Karpas-422 (cell line): ENCODE measurements around the gene TMEM131. TPM values are rescaled to one million over a fixed set of nuclear protein-coding genes. Genes with fewer than 3 reads are reported as not detected.
A peak's percentile ranks its signal among the peaks of the same experiment; 100 is the strongest.

ENCODE experiments used
- DNase-seq: peaks from one replicate; pipeline ENCODE4 v3.0.0-alpha.2; 2015
- H2AFZ ChIP-seq: fragments of 200-600 bp; sonication (generic); 2 replicates; pipeline ENCODE4 v1.6.1; 2014; ENCODE audit warnings: antibody characterized with exemption, low read length, mixed read lengths
- H3K27ac ChIP-seq: fragments of 200-600 bp; sonication (generic); 2 replicates; pipeline ENCODE4 v1.5.1; 2014; ENCODE audit warnings: mild to moderate bottlenecking, low read length, moderate library complexity
- H3K27me3 ChIP-seq: fragments of 200-600 bp; sonication (generic); 2 replicates; pipeline ENCODE4 v1.6.1; 2014; ENCODE audit warnings: low read length, mixed read lengths
- H3K36me3 ChIP-seq: fragments of 200-600 bp; sonication (generic); 2 replicates; pipeline ENCODE4 v1.6.1; 2014; ENCODE audit warnings: low read length, mixed read lengths; ENCODE audit not compliant: insufficient read depth
- H3K4me1 ChIP-seq: fragments of 200-600 bp; sonication (generic); 2 replicates; pipeline ENCODE4 v1.6.1; 2014; ENCODE audit warnings: mild to moderate bottlenecking, low read length, mixed read lengths
- H3K4me2 ChIP-seq: fragments of 200-600 bp; sonication (generic); 2 replicates; pipeline ENCODE4 v1.6.1; 2014; ENCODE audit warnings: low read length, low read depth, mild to moderate bottlenecking; ENCODE audit not compliant: poor library complexity, severe bottlenecking
- H3K4me3 ChIP-seq: fragments of 200-600 bp; sonication (generic); 2 replicates; pipeline ENCODE4 v1.5.1; 2014; ENCODE audit warnings: mild to moderate bottlenecking, antibody characterized with exemption, low read length, mixed read lengths
- H3K79me2 ChIP-seq: fragments of 200-600 bp; sonication (generic); 2 replicates; pipeline ENCODE4 v1.6.1; 2014; ENCODE audit warnings: mild to moderate bottlenecking, low read length, mixed read lengths
- H3K9ac ChIP-seq: fragments of 200-600 bp; sonication (generic); 2 replicates; pipeline ENCODE4 v1.6.0; 2014; ENCODE audit warnings: low read length
- H3K9me2 ChIP-seq: fragments of 200-600 bp; sonication (generic), shearing (Covaris generic); replicated peaks from 2 replicates; pipeline ENCODE4 v1.6.0; 2014; ENCODE audit warnings: mild to moderate bottlenecking, low read length, moderate library complexity; ENCODE audit not compliant: insufficient read depth
- H3K9me3 ChIP-seq: fragments of 300-700, 200-600 bp; sonication (generic); 2 replicates; pipeline ENCODE4 v1.6.1; 2014; ENCODE audit warnings: low read length, mixed read lengths
- H4K20me1 ChIP-seq: fragments of 200-600 bp; sonication (generic); 2 replicates; pipeline ENCODE4 v1.6.1; 2014; ENCODE audit warnings: mild to moderate bottlenecking, antibody characterized with exemption, low read length, low read depth; ENCODE audit not compliant: insufficient read depth
- total RNA-seq: library from RNA; depleted of rRNA; stranded (reverse); fragments of >200 nt; shearing (Covaris generic); gene quantifications from 2 replicates; pipeline ENCODE4 v1.2.3, GENCODE V29; 2014; ENCODE audit warnings: low replicate concordance

TMEM131 gene
- total RNA-seq, 1 experiment from 2014 or later = 20.9 TPM

DNA sequence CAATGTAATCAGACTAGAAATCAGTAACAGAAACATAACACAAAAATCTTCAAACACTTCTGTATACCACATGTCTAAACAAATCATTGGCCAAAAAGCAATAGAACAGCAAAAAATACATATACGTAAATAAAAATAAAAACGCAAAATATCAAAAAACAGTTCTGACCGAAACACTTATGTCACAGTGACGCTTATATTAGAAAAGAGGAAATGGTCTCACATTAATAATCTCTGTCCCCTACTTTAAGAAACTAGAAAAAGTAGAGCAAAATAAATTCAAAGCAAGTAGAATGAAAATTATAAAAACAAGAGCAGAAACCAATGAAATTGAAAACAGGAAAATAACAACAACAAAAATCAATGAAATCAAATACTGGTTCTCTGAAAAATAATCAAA is 41.9 kb downstream of the TMEM131 start:
- Histone ChIP-seq H3K4me3 (no peak overlapping the region), H3K9me2 (no peaks in the 10 kb centered on the region), H3K9ac (no peak overlapping the region), H3K4me1 (peaks cover 9% of the 10 kb centered on the region), H3K9me3 (no peaks in the 10 kb centered on the region), H3K79me2 (peaks cover 9% of the 10 kb centered on the region), H3K4me2 (no peak overlapping the region), H3K27ac (no peak overlapping the region), H3K36me3 (no peaks in the 10 kb centered on the region), H3K27me3 (no peaks in the 10 kb centered on the region), H4K20me1 (peaks cover 56% of the 10 kb centered on the region), H2AFZ (no peak overlapping the region)
- DNase-seq = peak; percentile 46

DNA sequence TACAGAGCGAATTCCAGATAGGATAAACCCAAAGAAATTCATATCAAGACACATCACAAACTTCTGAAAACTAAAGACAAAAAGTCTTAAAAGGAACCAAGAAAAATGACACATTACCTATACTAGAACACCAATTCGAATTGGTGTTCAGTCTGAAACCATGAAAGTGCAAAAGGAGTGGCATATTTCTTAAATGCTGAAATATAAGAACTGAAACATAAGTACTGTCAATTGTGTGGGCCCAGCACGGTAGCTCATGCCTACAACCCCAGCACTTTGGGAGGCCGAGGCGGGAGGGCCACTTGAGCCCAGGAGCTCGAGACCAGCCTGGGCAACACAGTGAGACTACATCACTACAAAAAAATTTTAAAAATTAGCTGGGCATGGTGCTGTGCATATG is 43.4 kb downstream of the TMEM131 start:
- peaks cover 9% of the 10 kb centered on the region for H3K4me1 ChIP-seq
- no peaks in the 10 kb centered on the region for H3K27me3 ChIP-seq
- H3K36me3 ChIP-seq = no peaks in the 10 kb centered on the region
- H3K4me2 ChIP-seq = no peak overlapping the region
- no peak overlapping the region for H3K9ac ChIP-seq
- no peak overlapping the region for H3K27ac ChIP-seq
- no peak overlapping the region for H3K4me3 ChIP-seq
- DNase-seq = no peak
- H3K79me2 ChIP-seq = peaks cover 9% of the 10 kb centered on the region
- no peak overlapping the region for H2AFZ ChIP-seq
- H3K9me2 ChIP-seq = no peaks in the 10 kb centered on the region
- H4K20me1 ChIP-seq = peaks cover 47% of the 10 kb centered on the region
- H3K9me3 ChIP-seq = no peaks in the 10 kb centered on the region

- H3K27ac ChIP-seq = no peak overlapping the region
- no peak overlapping the region for H3K4me3 ChIP-seq
- no peak overlapping the region for H2AFZ ChIP-seq
- no peak overlapping the region for H3K9ac ChIP-seq
- H4K20me1 ChIP-seq = peaks cover 50% of the 10 kb centered on the region
- H3K9me3 ChIP-seq = no peaks in the 10 kb centered on the region
- H3K79me2 ChIP-seq = peaks cover 9% of the 10 kb centered on the region
- no peak for DNase-seq
- no peaks in the 10 kb centered on the region for H3K9me2 ChIP-seq
- no peak overlapping the region for H3K4me2 ChIP-seq
- peaks cover 9% of the 10 kb centered on the region for H3K4me1 ChIP-seq
- no peaks in the 10 kb centered on the region for H3K36me3 ChIP-seq
- H3K27me3 ChIP-seq = no peaks in the 10 kb centered on the region
These were observed 44.5 kb downstream of the TMEM131 start for GRCh38 chr2:97951155-97951680.

DNA sequence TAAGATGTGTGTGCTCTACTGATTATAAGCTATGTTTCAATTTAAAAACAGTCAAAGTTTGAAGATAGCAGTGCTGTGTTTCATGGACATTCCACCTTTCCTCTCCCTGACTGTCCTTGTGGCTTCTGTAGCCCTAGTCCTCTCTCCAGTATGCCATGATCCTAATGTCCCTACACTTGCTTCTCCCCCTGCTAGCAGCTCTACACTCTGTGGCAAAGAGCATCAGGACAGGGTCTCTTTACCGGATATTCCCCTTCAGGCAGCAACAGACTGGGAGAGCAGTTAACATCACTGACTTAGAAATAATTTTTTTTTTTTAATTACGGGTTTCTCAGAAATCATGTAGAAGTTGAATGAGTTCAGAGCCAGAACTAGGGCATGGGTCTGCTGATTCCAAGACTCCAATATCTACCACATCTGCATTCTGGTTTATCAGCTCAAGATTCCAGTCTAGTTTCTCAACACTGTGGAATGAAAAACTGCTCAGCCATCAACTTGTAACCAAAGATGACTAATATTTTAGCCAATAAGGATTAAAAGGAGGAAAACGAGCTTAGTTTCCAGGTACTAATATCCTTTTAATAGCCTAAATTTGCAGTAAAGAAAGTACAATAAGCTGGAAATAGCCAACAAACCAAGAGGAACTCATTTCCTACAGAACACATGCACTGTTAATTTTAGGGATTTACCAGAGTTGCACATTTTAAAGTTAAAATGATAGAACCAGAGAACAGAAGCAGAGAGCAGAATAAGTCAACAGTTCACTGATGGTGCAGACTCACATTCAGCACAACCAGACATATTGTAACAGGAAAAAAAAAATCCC is 45.2 kb downstream of the TMEM131 start:
- peaks cover 9% of the 10 kb centered on the region for H3K4me1 ChIP-seq
- H4K20me1 ChIP-seq = peaks cover 50% of the 10 kb centered on the region
- H3K27ac ChIP-seq = no peak overlapping the region
- H3K9ac ChIP-seq = no peak overlapping the region
- H3K27me3 ChIP-seq = no peaks in the 10 kb centered on the region
- no peak overlapping the region for H3K4me3 ChIP-seq
- DNase-seq = no peak
- no peak overlapping the region for H2AFZ ChIP-seq
- H3K79me2 ChIP-seq = peaks cover 9% of the 10 kb centered on the region; the same call in 1 of the 2 replicates
- H3K9me2 ChIP-seq = no peaks in the 10 kb centered on the region
- H3K36me3 ChIP-seq = no peaks in the 10 kb centered on the region
- H3K4me2 ChIP-seq = no peak overlapping the region
- no peaks in the 10 kb centered on the region for H3K9me3 ChIP-seq

DNA sequence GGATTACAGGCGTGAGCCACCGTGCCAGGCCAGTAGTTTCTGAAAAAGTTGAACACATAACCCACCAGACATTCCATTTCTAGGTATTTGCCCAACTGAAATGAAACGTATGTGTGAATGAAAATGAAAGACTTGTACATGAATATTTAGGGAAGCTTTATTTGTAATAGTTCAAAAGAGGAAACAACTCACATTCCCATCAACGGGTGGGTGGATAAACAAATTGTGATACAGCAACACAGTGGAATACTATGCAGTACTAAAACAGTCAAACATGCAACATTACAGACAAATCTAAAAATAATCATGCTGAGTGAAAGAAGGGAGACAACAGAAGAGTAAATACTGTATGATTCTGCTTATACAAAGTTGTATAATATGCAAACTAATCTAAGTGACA is 46.8 kb downstream of the TMEM131 start:
- Histone ChIP-seq H3K4me3 (no peak overlapping the region), H3K9me3 (no peaks in the 10 kb centered on the region), H3K79me2 (peaks cover 14% of the 10 kb centered on the region), H3K9ac (no peak overlapping the region), H3K27me3 (no peaks in the 10 kb centered on the region), H3K9me2 (no peaks in the 10 kb centered on the region), H3K4me2 (no peak overlapping the region), H3K27ac (no peak overlapping the region), H3K36me3 (no peaks in the 10 kb centered on the region), H2AFZ (no peak overlapping the region), H4K20me1 (peaks cover 55% of the 10 kb centered on the region), H3K4me1 (peaks cover 6% of the 10 kb centered on the region)
- DNase-seq = no peak

DNA sequence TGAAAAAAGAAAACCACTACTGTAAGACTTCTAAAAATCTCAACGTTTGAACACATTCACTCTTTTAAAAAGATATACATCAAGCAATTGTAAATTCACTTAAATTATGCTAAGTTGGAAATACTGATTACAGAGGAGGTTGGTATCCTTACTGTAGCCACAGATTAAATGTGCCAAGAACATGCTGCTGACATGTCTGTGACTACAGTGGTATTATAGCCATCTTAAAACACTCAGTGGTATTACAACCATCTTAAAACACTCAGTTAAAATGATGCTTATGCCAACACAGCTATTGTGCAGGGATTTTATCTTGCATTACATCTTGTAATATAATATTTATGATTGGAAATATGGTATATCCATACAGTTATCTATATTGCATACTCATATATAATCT is 50.0 kb downstream of the TMEM131 start:
- Histone ChIP-seq H4K20me1 (peaks cover 34% of the 10 kb centered on the region), H3K27ac (no peak overlapping the region), H3K9me2 (no peaks in the 10 kb centered on the region), H3K4me1 (no peaks in the 10 kb centered on the region), H2AFZ (no peak overlapping the region), H3K36me3 (no peaks in the 10 kb centered on the region), H3K4me2 (no peak overlapping the region), H3K4me3 (no peak overlapping the region), H3K79me2 (peaks cover 6% of the 10 kb centered on the region; the same call in 1 of the 2 replicates), H3K9me3 (no peaks in the 10 kb centered on the region), H3K27me3 (no peaks in the 10 kb centered on the region), H3K9ac (no peak overlapping the region)
- no peak for DNase-seq

- peaks cover 3% of the 10 kb centered on the region; the same call in 1 of the 2 replicates for H3K27me3 ChIP-seq
- peaks cover 18% of the 10 kb centered on the region for H3K79me2 ChIP-seq
These were observed 58.9 kb downstream of the TMEM131 start for GRCh38 chr2:97936881-97937280.

DNA sequence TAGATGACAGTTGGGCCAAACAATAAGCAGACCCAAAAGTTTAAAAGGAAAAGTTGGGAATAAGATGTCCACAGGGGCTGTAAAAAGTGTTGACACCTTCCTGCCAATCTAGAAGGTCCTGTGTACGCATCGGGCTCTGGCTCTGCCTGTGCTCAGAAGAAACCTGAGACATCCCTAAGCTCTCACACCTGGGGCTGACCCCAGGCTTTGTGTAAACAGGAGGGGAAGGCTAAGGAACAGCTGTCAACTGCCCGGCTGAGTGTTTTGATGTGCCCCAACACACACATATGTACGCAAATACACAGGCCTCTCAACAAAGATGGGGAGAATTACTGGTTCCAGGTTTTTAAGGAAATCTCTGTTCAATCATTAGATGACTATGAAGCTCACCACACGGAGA is 59.5 kb downstream of the TMEM131 start:
- no peak overlapping the region for H3K27ac ChIP-seq
- H3K36me3 ChIP-seq = no peaks in the 10 kb centered on the region
- H3K9me2 ChIP-seq = no peaks in the 10 kb centered on the region
- H3K79me2 ChIP-seq = peaks cover 18% of the 10 kb centered on the region
- peaks cover 3% of the 10 kb centered on the region; the same call in 1 of the 2 replicates for H3K27me3 ChIP-seq
- H2AFZ ChIP-seq = no peak overlapping the region
- peaks cover 29% of the 10 kb centered on the region for H3K4me1 ChIP-seq
- H3K4me2 ChIP-seq = no peak overlapping the region
- peaks cover 57% of the 10 kb centered on the region for H4K20me1 ChIP-seq
- H3K9ac ChIP-seq = no peak overlapping the region
- H3K4me3 ChIP-seq = no peak overlapping the region
- peak; percentile 47 for DNase-seq
- no peaks in the 10 kb centered on the region for H3K9me3 ChIP-seq

More at GRCh38 chr2:97936881-97937280, 58.9 kb downstream of the TMEM131 start:
- H4K20me1 ChIP-seq = peaks cover 52% of the 10 kb centered on the region
- no peak overlapping the region for H2AFZ ChIP-seq
- H3K4me2 ChIP-seq = no peak overlapping the region
- no peaks in the 10 kb centered on the region for H3K9me2 ChIP-seq
- no peaks in the 10 kb centered on the region for H3K36me3 ChIP-seq
- peaks cover 23% of the 10 kb centered on the region for H3K4me1 ChIP-seq
- no peaks in the 10 kb centered on the region for H3K9me3 ChIP-seq
- no peak overlapping the region for H3K4me3 ChIP-seq
- no peak for DNase-seq
- H3K27ac ChIP-seq = no peak overlapping the region
- H3K9ac ChIP-seq = no peak overlapping the region
